ENCODE measurements around the gene RASL11A.
A peak's percentile ranks its signal among the peaks of the same experiment; 100 is the strongest.
"Not testable (repeated sequence)": the region's sequence is repeated elsewhere in the genome, so short reads cannot be mapped to it uniquely, and the experiment has no call there.

RASL11A gene

GRCh38 chr13:27270594-27271520, at the start of gene RASL11A:
TSS of gene RASL11A (plus strand) at chr13:27270830. CDS start at chr13:27270945, 115 bp downstream.
- peak; percentile 86 for DNase-seq

- DNase-seq, result not testable (repeated sequence)
Measured at GRCh38 chr13:27222100-27222499, 48.5 kb upstream of the RASL11A start.

GRCh38 chr13:27226991-27227390, 43.6 kb upstream of the RASL11A start:
- DNase-seq, result no peak

GRCh38 chr13:27228131-27228530, 42.5 kb upstream of the RASL11A start:
- DNase-seq, result no peak

- no peak for DNase-seq
Measured at GRCh38 chr13:27229642-27230041, 41.0 kb upstream of the RASL11A start.

GRCh38 chr13:27233964-27234363, 36.7 kb upstream of the RASL11A start:
- DNase-seq, result no peak

- DNase-seq, result no peak
Measured at GRCh38 chr13:27236478-27236877, 34.2 kb upstream of the RASL11A start.

- no peak for DNase-seq
Measured at GRCh38 chr13:27242702-27243101, 27.9 kb upstream of the RASL11A start.

- no peak for DNase-seq
Measured at GRCh38 chr13:27245610-27246009, 25.0 kb upstream of the RASL11A start.

GRCh38 chr13:27250833-27251165, 19.8 kb upstream of the RASL11A start:
- DNase-seq, result no peak

- DNase-seq, result peak; percentile 96
Measured at GRCh38 chr13:27251166-27252091, 19.2 kb upstream of the RASL11A start, which contains the start of gene RPL21. TSS of gene RPL21 (plus strand) at chr13:27251558. CDS start at chr13:27253777, 2,219 bp downstream.

GRCh38 chr13:27252467-27252866, 18.2 kb upstream of the RASL11A start:
- no peak for DNase-seq

GRCh38 chr13:27257233-27257568, 13.4 kb upstream of the RASL11A start:
- no peak for DNase-seq

GRCh38 chr13:27257648-27258253, 12.9 kb upstream of the RASL11A start:
- DNase-seq, result no peak

- no peak for DNase-seq
Measured at GRCh38 chr13:27258637-27259386, 11.8 kb upstream of the RASL11A start.

GRCh38 chr13:27259831-27260230, 10.8 kb upstream of the RASL11A start:
- DNase-seq, result no peak

- DNase-seq, result no peak
Measured at GRCh38 chr13:27261396-27261795, 9.2 kb upstream of the RASL11A start.

- no peak for DNase-seq
Measured at GRCh38 chr13:27263438-27263837, 7.2 kb upstream of the RASL11A start.

GRCh38 chr13:27264181-27264580, 6.4 kb upstream of the RASL11A start:
- DNase-seq, result peak; percentile 63

GRCh38 chr13:27264648-27265047, 6.0 kb upstream of the RASL11A start:
- DNase-seq, result no peak

GRCh38 chr13:27266917-27267316, 3.7 kb upstream of the RASL11A start:
- no peak for DNase-seq

- no peak for DNase-seq
Measured at GRCh38 chr13:27267596-27267995, 3.0 kb upstream of the RASL11A start.
